Activated CD4-positive, CD25-positive, alpha-beta regulatory T cell (primary cell): ENCODE results near the gene FOSL2.

Experiments
- DNase-seq, 4 experiments: peaks; one replicate each; lab custom pipeline; 2025; lab: John Stamatoyannopoulos, UW

Gene FOSL2

DNA sequence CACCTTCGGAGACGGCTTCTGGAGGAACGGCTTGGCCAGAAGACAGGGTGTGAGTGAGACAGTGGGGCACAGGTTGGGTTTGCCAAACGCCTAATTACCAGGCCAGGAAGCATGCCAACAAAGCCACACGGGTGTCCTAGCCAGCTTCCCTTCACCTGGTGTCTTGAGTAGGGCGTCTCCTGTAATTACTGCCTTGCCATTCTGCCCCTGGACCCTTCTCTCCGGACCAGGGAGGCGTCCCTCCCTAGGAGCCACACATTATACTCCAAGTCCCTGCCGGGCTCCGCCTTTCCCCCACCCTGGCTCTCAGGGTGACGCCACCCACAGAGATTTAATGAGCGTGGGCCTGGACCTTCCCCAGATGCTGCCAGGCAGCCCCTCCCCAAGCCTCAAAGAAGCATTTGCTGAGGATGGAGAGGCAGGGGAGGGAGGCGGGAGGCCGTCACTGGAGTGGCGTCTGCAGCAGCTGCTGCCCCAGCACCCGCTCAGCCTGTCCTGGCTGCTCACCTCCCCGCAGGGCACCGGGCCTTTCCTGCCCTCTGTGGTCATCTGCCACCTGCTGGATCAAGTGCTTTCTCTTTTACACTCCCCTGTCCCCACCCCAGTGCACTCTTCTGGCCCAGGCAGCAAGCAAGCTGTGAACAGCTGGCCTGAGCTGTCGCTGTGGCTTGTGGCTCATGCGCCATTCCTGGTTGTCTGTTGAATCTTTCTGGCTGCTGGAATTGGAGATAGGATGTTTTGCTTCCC is 20.7 kb downstream of the FOSL2 start:
- DNase-seq, result no peak

DNA sequence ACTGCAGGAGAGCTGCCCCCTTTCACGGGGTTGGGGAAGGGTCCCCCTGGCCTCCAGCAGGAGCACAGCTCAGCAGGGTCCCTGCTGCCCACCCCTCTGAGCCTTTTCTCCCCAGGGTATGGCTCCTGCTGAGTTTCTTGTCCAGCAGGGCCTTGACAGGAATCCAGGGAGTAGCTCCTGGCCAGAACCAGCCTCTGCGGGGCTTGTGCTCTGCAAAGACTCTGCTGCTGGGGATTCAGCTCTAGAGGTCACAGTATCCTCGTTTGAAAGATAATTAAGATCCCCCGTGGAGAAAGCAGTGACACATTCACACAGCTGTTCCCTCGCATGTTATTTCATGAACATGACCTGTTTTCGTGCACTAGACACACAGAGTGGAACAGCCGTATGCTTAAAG is 21.2 kb downstream of the FOSL2 start:
- no peak for DNase-seq

DNA sequence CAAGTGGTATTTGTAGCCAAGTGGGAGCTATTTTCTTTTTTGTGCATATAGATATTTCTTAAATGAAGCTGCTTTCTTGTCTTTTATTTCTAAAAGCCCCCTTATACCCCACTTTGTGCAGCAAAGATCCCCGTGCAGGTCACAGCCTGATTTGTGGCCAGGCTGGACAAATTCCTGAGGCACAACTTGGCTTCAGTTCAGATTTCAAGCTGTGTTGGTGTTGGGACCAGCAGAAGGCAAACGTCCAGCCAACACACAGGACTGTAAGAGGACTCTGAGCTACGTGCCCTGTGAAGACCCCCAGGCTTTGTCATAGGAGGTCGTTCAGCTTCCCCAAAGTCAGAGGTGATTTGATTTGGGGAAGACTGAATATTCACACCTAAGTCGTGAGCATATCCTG is 21.9 kb downstream of the FOSL2 start:
- DNase-seq, result no peak

DNA sequence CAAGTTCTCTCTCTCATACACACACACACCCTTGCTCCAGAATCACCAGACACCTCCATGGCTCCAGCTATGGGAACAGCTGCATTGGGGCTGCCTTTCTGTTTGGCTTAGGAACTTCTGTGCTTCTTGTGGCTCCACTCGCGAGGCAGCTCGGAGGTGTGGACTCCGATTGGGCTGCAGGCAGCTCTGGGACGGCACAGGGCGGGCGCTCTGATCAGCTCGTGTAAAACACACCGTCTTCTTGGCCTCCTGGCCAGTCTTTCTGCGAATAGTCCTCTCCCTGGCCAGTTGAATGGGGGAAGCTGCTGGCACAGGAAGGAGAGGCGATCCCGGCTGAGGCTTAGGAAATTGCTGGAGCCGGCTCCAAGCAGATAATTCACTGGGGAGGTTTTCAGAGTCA is 22.4 kb downstream of the FOSL2 start:
- DNase-seq, result no peak

DNA sequence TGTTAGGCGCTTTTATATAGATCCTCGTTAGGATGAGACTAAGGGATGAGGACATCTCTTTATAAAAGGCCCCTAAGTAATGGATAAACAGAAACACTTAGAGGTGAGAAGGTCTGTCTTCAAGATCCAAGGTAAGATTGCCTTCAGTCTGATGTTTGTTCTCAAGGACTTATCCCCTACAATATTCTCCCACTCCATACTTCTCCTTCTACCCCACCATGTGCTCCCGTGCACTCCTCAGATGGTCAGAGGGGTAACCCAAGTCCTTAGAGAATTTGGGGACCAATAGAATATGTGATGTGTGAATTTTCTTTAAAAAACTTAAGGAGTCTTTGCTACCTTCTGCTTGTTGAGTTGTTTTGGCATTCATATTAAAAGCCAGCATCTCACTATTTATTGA is 23.1 kb downstream of the FOSL2 start:
- no peak for DNase-seq

DNA sequence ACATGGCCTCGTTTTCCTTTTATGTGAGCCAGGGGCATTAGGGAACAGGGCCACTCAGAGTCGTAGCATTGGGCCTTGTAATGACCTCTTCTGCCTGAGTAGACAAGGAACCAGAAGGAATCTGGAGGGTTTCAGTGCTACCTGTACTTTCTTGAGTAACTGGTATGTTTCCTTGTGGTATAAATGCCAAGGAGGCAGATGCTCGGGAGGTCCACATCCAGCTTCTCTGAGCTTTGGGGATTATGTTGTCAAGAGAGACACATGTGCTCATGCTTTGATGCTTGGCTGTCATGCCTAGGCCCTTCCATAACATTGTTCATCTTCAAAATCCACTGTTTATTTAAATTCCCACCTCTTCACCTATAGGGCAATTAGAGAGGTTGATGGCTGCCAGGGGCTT is 26.3 kb downstream of the FOSL2 start:
- DNase-seq, result no peak

DNA sequence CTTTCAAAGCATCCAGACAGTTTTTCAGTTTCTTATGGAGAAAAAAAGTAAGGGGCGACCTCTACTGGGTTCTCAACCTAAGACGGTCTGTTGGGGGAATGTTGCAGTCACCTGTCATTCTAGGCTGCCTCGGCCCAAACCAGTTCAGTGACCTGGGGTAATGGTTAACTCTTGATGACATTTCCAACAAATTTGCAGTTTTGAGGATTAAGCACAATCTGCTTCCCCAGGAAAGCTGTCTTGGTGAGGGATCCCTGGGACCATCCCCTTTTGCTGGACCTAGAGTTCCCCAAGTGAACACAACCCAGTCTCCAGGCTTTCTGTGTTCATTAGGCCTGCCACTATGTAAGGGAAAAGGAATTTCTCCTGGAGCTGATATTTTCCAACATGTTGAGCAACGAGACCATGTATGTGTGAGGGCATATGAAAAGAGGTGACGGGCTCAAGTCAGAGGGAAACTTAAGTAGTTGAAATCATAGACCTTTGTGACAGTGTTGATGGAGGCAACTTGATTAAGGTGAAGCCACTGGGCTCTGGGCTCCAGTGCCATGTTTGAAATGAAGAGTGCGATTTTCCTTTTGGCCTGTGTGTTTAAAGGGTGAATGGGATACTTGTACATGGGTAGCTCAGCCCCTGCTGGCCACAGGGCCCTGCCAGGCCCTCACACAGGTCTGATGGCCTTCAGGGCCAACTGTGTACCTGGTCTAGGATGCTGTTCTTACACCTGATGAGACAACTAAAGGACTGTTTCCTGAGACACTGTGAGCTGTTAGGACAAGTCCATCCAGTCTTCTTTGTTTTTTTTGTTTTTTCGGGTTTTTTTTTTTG is 27.0 kb downstream of the FOSL2 start:
- DNase-seq, result no peak

DNA sequence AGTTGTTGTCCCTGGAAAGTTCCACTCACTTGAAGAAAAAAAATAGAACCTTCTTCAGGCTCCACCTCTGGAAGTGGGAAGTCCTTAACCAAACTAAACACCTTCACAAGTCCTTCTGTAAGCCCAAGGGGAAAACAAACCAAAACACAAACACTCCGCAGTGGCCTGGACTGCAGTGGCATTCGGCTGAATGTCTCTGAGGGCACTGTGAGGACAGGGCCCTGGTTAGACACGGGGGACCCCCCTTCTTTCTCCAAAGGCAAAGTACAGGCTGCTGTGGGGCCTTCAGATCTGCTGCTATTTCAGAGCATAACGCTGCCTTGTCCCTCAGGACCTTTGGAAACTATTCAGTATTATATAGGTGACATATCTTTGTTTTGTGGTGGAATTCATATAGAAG is 28.1 kb downstream of the FOSL2 start:
- DNase-seq, result no peak

DNA sequence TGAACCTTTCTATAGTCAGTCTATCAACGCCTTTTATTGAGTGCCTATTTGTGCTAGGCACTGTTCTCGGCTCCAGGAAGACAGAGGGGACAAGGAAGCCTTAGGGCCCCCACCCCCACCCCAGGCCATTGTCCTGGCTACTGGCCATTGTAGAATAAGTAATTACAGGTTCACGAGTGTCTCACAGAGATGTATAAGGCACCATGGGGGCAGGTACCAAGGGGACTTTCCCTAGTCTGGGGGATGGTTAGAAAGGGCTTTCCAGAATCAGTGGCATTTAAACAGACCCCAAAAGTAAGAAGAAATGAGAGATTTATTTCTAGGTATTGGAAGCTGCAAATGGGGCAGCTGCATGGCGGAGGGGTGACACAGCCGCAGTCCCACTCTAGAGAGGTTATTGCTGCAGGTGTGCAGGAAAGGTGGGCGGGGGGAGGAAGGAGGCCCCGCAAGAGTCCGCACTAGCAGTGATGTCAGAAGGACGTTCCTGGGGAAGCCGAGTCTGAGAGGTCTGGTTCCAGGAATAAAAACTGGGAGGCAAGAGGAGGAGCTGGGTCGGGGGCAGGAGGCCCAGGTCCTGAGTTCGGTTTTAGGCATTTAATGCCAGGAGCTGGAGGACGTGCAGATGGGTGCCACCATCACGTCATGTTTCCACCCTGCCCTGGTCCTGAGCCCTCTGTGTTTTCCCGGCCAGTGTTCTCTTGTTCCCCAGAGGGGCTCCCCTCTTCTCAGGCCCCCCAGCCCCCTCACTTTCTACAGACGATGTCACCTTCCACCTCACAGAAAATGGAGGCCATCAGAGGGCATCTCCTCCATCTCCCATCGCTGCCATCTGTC is 30.5 kb downstream of the FOSL2 start:
- no peak for DNase-seq

DNA sequence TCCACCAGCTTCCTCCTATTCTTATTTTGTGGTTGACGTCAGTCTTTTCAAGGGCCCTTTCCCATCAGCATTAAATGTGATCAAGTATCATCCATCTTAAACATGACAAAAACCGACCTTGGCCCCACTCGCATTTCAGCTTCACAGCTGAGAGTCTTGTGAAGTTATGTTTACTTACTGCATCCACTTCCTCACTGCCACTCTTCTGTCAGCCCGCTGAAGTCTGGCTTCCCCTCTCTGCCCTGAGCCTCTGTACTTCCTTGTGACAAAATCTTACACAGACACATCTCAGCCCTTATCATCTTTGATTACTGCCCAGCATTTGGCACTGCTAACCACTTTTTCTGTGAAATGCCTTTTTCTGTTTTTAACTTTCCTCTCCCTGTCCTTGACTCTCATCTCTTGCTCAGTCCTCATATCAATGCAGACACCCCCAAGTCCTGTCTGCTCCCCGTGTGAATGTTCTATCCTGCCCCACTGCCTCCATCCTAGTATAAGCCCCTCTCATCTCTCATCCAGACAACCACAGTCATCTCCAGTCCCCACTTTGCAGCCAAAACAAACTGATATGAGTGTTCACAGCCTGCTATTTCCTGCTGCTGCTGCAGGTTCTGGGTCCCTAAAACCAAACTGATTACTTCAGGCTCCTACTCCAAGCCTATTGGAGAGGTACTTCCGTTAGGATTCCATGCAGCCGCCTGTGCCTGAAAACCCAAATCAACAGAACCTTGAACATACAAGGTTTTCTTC is 31.4 kb downstream of the FOSL2 start:
- DNase-seq, result no peak

DNA sequence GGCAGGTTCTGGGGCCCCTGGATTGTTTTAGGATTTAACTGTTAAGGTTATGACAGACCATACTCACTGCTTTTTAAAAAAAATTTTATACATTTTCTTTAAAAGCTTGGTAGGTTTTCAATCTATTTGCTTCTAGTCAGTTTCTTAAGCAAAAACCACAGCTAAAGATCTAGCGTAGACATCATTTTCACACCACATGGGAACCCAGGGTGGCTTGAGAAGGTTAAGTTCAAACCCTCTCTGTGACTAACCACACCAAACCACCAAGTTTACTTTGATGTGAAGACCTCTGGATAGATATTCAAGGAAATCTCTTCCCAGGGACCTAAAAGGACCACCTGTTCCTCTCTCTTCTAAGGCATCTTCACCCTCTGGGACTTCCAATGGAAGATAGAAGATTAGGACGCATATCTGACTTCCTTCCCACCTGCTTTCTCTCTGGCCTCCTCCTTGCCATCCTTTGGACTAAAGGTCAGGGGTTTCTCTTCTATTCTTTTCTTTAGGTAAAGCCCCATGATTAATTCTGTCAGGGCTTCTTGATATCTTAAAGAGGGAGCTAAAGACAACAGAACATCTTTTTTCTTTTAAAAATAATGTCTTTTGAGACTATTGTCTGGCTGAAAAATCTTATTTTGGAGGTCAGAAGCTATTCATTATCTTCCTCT is 32.3 kb downstream of the FOSL2 start:
- no peak for DNase-seq

DNA sequence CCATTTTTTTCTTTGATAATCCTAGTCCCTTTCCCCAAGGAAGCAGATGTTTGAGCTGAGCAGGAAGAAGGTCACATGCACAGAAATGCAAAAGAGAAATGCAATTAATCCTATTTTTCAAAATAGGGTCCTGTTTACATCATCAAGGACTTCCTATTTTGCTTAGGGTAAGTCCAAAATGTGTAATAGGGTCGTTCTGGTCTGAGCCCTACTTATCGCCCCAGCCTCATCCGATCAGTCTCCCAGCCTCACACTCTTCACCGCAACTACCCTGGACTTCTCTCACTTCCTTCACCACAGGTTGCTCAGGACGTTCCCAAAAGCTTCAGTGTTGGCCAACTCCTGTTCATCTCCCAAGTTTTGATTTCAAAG is 32.8 kb downstream of the FOSL2 start:
- DNase-seq, result no peak

DNA sequence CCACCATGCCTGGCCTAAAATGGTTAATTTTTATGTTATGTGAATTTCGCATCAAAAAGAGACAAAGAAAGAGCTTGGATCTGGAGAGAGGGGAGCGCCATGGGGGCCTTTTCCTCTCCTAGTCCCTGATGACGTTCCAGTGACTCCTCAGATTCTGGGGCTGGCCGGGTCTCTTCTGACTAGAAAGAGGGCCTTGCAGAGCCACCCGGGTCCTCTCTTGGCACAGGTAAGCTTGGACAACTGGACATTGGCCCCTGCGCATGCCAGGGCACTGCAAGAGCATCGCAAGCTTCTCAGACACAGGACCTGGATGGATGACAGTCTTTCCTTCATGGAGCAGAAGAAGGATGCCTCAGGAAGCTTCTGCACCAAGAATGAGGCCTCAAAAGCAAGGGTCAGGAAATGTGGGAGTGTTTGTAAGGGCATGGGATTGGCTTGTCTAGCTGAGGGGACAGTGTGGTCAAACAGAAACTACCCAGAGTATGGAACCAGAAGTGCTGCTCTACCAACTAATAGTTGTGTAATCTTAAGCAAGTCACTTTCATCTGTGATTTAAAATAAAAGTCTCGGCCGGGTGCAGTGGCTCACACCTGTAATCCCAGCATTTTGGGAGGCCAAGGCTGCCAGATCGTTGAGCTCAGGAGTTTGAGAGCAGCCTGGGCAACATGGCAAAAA is 35.2 kb downstream of the FOSL2 start:
- no peak for DNase-seq

DNA sequence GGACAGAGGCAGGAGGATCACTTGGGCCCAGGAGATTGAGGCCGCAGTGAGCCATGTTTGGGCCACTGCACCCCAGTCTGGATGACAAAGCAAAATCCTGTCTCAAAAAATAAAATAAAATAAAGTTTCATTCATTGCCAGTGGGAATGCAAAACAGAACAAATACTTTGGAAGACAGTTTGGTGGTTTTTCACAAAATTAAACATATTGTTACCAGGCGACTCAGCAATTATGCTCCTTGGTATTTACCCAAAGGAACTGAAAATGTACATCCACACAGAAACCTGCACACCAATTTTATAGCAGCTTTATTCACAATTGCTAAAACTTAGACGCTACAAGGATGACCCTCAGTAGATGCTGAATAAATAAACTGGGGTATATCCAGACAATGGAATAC is 35.8 kb downstream of the FOSL2 start:
- no peak for DNase-seq

DNA sequence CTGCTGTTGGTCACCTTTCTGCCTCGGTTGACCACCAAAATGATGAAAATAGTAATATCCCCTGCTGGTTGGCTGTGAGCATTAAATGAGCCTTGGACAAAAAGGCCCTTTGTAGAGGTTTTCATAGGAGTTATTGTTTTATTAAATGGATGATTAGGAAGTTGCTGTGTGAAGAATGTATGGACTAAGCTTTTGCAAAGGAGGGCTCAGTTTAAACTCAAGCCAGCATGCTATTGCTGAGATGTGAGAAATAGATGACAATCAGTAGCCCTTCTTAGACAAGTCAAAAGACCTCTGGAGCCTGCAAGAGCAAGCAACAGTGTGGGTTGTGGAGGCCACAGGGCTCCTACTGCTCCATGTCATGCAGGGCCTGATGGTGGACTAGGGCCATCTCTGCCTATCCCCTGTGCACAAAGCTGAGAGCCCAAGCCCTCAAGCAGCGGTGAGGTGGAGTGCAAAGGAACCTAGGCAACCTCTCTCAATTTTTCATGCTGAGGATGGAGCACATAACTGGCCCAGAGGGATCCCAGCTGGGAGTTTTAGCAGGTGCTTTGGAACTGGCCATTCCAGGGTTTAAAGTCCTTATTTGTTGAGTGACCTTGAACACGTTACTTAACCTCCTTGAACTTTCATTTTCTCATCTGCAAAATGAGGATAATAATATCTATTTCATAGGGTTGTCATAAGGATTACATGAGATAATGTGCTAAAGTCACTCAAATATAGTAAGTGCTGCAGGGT is 37.1 kb downstream of the FOSL2 start:
- no peak for DNase-seq

DNA sequence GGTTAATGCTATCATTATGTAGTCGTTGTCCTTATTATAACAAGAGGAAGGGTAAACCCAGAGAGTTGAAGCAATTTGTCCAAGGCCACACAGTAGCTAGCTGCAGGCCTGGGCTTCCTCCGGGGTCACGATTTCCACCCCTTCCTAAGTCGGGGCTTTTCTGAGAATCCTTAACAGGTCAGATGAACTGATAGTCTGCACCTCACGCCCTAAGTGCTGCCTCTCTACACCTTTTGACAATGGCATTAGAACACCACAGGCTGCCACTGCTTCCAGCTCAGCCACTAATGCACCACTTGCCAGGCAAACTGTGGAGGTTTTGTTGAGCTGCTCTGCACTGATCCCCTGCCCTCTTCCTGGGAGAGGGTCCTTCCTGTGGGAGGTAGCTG is 37.7 kb downstream of the FOSL2 start:
- no peak for DNase-seq

DNA sequence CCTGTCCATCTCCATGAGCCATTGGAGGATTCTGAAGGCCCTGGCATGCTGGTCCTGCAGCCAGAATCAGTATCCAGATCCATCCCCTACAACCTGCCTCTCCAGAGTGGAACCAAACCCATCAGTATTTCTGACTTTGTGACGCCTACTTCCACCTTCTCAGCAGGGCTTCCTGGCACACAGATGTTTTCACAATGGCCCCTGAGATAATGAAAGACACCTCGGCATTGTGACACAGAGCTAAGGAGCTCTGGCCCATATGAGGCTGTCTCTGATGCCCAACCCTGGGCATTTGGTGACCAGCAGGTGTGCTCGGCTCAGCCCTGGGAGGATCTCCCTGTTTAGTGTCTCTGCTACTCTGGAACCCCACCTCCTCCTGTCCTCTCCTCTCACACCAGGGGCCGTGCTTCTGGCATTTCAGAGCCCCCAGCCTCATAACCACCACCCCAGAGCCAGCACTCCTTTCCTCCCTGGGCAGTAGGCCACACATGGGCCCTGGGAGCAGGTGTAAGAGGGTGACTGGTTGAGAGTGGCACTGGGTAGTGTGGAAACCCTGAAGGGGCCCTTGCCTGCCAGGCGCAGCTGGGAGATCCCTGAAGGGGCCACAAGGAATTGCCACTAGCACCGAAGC is 38.2 kb downstream of the FOSL2 start:
- no peak for DNase-seq

DNA sequence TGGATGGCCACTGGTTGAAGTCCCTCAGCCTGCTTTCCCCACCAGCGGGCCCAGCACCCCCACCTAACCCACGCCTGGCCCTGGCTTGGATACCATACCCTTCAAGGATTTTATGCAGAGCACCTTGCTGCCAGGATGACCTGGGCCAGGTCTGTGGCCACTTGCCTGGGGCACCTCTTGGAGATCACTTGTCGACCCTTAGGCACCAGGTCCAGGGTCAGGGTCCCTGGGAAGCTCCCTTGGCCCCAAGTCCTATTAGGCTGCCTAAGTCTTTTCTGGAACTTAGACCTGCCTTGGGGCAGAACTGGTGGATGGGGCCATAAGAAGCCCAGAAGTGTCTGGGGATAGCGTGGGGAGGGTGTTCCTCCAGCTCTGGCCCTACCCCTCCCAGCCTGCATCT is 39.1 kb downstream of the FOSL2 start:
- DNase-seq, result no peak

DNA sequence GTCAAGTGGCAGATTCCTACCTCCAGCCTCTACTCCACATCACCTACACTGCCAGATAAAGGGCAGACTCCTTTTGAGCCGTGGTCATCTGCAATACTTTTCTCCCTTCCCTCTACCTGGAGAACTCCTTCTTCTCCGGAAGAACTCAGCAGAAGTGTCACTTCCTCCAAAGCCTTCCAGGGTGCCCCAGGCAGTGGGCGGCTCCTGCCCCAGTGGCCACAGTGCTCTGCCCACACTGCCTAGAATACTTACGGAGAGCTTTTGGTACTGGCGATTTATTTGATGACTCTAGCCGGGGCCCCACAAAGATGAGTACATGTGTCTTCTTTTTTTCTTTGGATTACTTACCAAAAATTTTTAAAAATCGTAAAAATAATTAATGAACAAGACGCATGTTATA is 39.7 kb downstream of the FOSL2 start:
- no peak for DNase-seq

DNA sequence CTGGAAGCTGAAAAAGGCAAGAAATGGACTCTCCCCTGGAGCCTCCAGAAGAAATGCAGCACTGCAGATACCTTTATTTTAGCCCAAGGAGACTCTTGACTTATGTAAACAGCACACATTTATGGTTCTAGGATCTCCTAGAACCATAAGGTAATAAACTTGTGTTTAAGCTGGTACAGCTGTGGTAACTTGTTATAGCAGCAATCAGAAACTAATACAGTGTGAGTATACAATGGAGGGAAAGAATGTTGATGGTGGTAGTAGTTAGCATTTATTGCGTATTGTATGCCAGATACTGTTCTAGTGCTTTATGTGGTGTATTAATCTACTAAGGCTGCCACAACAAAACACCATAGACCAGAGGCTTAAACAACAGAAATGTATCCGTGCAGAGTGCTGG is 40.6 kb downstream of the FOSL2 start:
- no peak for DNase-seq
